GM18526 (cell line): ENCODE results near the gene CKAP4.
A peak's percentile ranks its signal among the peaks of the same experiment; 100 is the strongest.

ENCODE experiments used
- POLR2A ChIP-seq: IDR thresholded peaks from 3 replicates; pipeline ENCODE4 v1.6.1; 2011; ENCODE audit not compliant: insufficient read length; ENCODE audit errors: extremely low read depth

Gene CKAP4

GRCh38 chr12:106249411-106250135 lies 1.8 kb upstream of the CKAP4 start:
- no peak for TF ChIP-seq POLR2A

- TF ChIP-seq POLR2A: peak; percentile 10
Measured at GRCh38 chr12:106248846-106249371, 1.1 kb upstream of the CKAP4 start.

- no peak for TF ChIP-seq POLR2A
Measured at GRCh38 chr12:106248312-106248845, 559 bp upstream of the CKAP4 start.

GRCh38 chr12:106246891-106247673 lies 738 bp downstream of the CKAP4 start:
- TF ChIP-seq POLR2A: no peak

- TF ChIP-seq POLR2A: no peak
Measured at GRCh38 chr12:106245767-106246166, 2.1 kb downstream of the CKAP4 start.

- no peak for TF ChIP-seq POLR2A
Measured at GRCh38 chr12:106243620-106244019, 4.2 kb downstream of the CKAP4 start.

- no peak for TF ChIP-seq POLR2A
Measured at GRCh38 chr12:106240821-106241220, 7.0 kb downstream of the CKAP4 start.

GRCh38 chr12:106239951-106240335 lies 7.9 kb downstream of the CKAP4 start:
- TF ChIP-seq POLR2A: no peak

GRCh38 chr12:106239241-106239950 lies 8.4 kb downstream of the CKAP4 start:
- TF ChIP-seq POLR2A: no peak

GRCh38 chr12:106238146-106238545 lies 9.7 kb downstream of the CKAP4 start:
- no peak for TF ChIP-seq POLR2A

GRCh38 chr12:106235770-106236169 lies 12.1 kb downstream of the CKAP4 start:
- no peak for TF ChIP-seq POLR2A

GRCh38 chr12:106234449-106234848 lies 13.4 kb downstream of the CKAP4 start:
- no peak for TF ChIP-seq POLR2A

- no peak for TF ChIP-seq POLR2A
Measured at GRCh38 chr12:106233011-106233410, 14.8 kb downstream of the CKAP4 start.

- no peak for TF ChIP-seq POLR2A
Measured at GRCh38 chr12:106229036-106229591, 18.7 kb downstream of the CKAP4 start.

GRCh38 chr12:106228320-106228710 lies 19.5 kb downstream of the CKAP4 start:
- TF ChIP-seq POLR2A: no peak

GRCh38 chr12:106227641-106228319 lies 20.0 kb downstream of the CKAP4 start:
- TF ChIP-seq POLR2A: no peak
